H9 (cell line): ENCODE measurements around the gene SKAP1. TPM values are rescaled to one million over a fixed set of nuclear protein-coding genes. Genes with fewer than 3 reads are reported as not detected.

ENCODE experiments used
- DNase-seq: peaks from one replicate; pipeline ENCODE4 v3.0.0-alpha.2; 2017
- H2AFZ ChIP-seq: one replicate; pipeline ENCODE4 v1.6.1; 2013; ENCODE audit warnings: mild to moderate bottlenecking, low read length, control low read depth, moderate library complexity
- H2AK5ac ChIP-seq: 2 replicates; pipeline ENCODE4 v1.6.1; 2013; ENCODE audit warnings: low read length, control low read depth, mixed read lengths; ENCODE audit not compliant: insufficient read length
- H2BK120ac ChIP-seq: one replicate; pipeline ENCODE4 v1.6.1; 2013; ENCODE audit warnings: low read depth, mild to moderate bottlenecking, low read length, control low read depth, inconsistent platforms; ENCODE audit not compliant: poor library complexity, severe bottlenecking
- H2BK12ac ChIP-seq: 2 replicates; pipeline ENCODE4 v1.6.1; 2013; ENCODE audit warnings: low read length, control low read depth, mixed read lengths, low read depth; ENCODE audit not compliant: insufficient read length
- H2BK15ac ChIP-seq: 2 replicates; pipeline ENCODE4 v1.6.1; 2013; ENCODE audit warnings: low read depth, low read length, control low read depth
- H2BK20ac ChIP-seq: one replicate; pipeline ENCODE4 v1.6.1; 2013; ENCODE audit warnings: low read depth, mild to moderate bottlenecking, low read length, control low read depth, inconsistent platforms; ENCODE audit not compliant: poor library complexity, severe bottlenecking
- H2BK5ac ChIP-seq: 2 replicates; pipeline ENCODE4 v1.6.1; 2013; ENCODE audit warnings: low read length, control low read depth, mixed read lengths; ENCODE audit not compliant: insufficient read length
- H3K14ac ChIP-seq: 2 replicates; pipeline ENCODE4 v1.6.1; 2013; ENCODE audit warnings: low read length, control low read depth; ENCODE audit not compliant: insufficient read depth
- H3K18ac ChIP-seq: 2 replicates; pipeline ENCODE4 v1.6.1; 2013; ENCODE audit warnings: low read depth, mild to moderate bottlenecking, mixed read lengths, low read length, control low read depth; ENCODE audit not compliant: insufficient read length
- H3K23ac ChIP-seq: 2 replicates; pipeline ENCODE4 v1.6.1; 2013; ENCODE audit warnings: low read length, control low read depth, mixed read lengths, low read depth; ENCODE audit not compliant: insufficient read length
- H3K23me2 ChIP-seq: 2 replicates; pipeline ENCODE4 v1.6.1; 2013; ENCODE audit warnings: low read depth, mild to moderate bottlenecking, mixed read lengths, low read length, control low read depth; ENCODE audit not compliant: insufficient read length, poor library complexity, severe bottlenecking
- H3K27ac ChIP-seq: 2 replicates; pipeline ENCODE4 v1.5.1; 2013; ENCODE audit warnings: low read length, control low read depth, mixed read lengths, low read depth; ENCODE audit not compliant: insufficient read length
- H3K27me3 ChIP-seq: 2 replicates; pipeline ENCODE4 v1.6.1; 2013; ENCODE audit warnings: low read length, control low read depth, inconsistent platforms; ENCODE audit not compliant: insufficient read depth
- H3K4ac ChIP-seq: 2 replicates; pipeline ENCODE4 v1.6.1; 2013; ENCODE audit warnings: low read depth, mild to moderate bottlenecking, control low read depth, inconsistent platforms, low read length, moderate library complexity
- H3K4me1 ChIP-seq: 2 replicates; pipeline ENCODE4 v1.6.1; 2013; ENCODE audit warnings: low read length, control low read depth, inconsistent platforms; ENCODE audit not compliant: insufficient read depth
- H3K4me2 ChIP-seq: 2 replicates; pipeline ENCODE4 v1.6.1; 2013; ENCODE audit warnings: low read length, control low read depth, mixed read lengths; ENCODE audit not compliant: insufficient read length, insufficient read depth
- H3K56ac ChIP-seq: 2 replicates; pipeline ENCODE4 v1.6.1; 2013; ENCODE audit warnings: low read depth, mild to moderate bottlenecking, mixed read lengths, low read length, control low read depth; ENCODE audit not compliant: insufficient read length
- H3K79me1 ChIP-seq: 2 replicates; pipeline ENCODE4 v1.6.1; 2013; ENCODE audit warnings: low read depth, mild to moderate bottlenecking, moderate library complexity, low read length, control low read depth, inconsistent platforms; ENCODE audit not compliant: insufficient read depth, poor library complexity, severe bottlenecking
- H3K79me2 ChIP-seq: 2 replicates; pipeline ENCODE4 v1.6.1; 2013; ENCODE audit warnings: low read length, control low read depth, inconsistent platforms; ENCODE audit not compliant: insufficient read depth
- H3K9ac ChIP-seq: 2 replicates; pipeline ENCODE4 v1.6.1; 2013; ENCODE audit warnings: low read length, control low read depth, mixed read lengths; ENCODE audit not compliant: insufficient read length; ENCODE audit errors: extremely low read depth
- H3K9me3 ChIP-seq: one replicate; pipeline ENCODE4 v1.6.1; 2013; ENCODE audit warnings: low read depth, low read length, inconsistent platforms; ENCODE audit not compliant: control insufficient read depth
- H3T11ph ChIP-seq: one replicate; pipeline ENCODE4 v1.6.1; 2013; ENCODE audit warnings: mild to moderate bottlenecking, low read length, control low read depth, inconsistent platforms
- H4K20me1 ChIP-seq: one replicate; pipeline ENCODE4 v1.6.1; 2013; ENCODE audit not compliant: control insufficient read depth, insufficient read length, insufficient read depth
- H4K5ac ChIP-seq: 2 replicates; pipeline ENCODE4 v1.6.1; 2013; ENCODE audit warnings: low read depth, mild to moderate bottlenecking, mixed read lengths, low read length, control low read depth; ENCODE audit not compliant: insufficient read length
- H4K8ac ChIP-seq: replicated peaks from 2 replicates; pipeline ENCODE4 v1.6.1; 2013; ENCODE audit warnings: low read length, control low read depth, mixed read lengths, low read depth; ENCODE audit not compliant: insufficient read length
- H4K91ac ChIP-seq: 2 replicates; pipeline ENCODE4 v1.6.1; 2013; ENCODE audit warnings: low read depth, mild to moderate bottlenecking, moderate library complexity, mixed read lengths, low read length, control low read depth; ENCODE audit not compliant: insufficient read length
- H3K27ac Mint-ChIP-seq, 3 experiments: 2 replicates in 2 of 3; 3 replicates in 1 of 3; pipeline ENCODE4 v1.8.0; 2020 to 2021; ENCODE audit warnings: mixed read lengths in 3 of 3, mild to moderate bottlenecking in 1 of 3, moderate library complexity in 1 of 3
- H3K27me3 Mint-ChIP-seq: 2 replicates; pipeline ENCODE4 v1.8.0; 2021; ENCODE audit warnings: low read depth, mild to moderate bottlenecking, moderate library complexity, mixed read lengths
- H3K36me3 Mint-ChIP-seq, 3 experiments: 2 replicates in 2 of 3; 3 replicates in 1 of 3; pipeline ENCODE4 v1.8.0; 2020 to 2021; ENCODE audit warnings: low read depth in 3 of 3, mixed read lengths in 3 of 3; ENCODE audit not compliant: insufficient read depth in 1 of 3
- H3K4me1 Mint-ChIP-seq, 2 experiments: 2 replicates each; pipeline ENCODE4 v1.8.0; 2020; ENCODE audit warnings: mixed read lengths in 2 of 2
- H3K4me3 Mint-ChIP-seq, 2 experiments: 2 replicates in 1 of 2; 3 replicates in 1 of 2; pipeline ENCODE4 v1.8.0; 2020 to 2021; ENCODE audit warnings: mild to moderate bottlenecking in 2 of 2, mixed read lengths in 2 of 2, moderate library complexity in 1 of 2
- H3K9me3 Mint-ChIP-seq, 2 experiments: 2 replicates in 1 of 2; 3 replicates in 1 of 2; pipeline ENCODE4 v1.8.0; 2020; ENCODE audit warnings: mild to moderate bottlenecking in 2 of 2, mixed read lengths in 2 of 2, moderate library complexity in 1 of 2
- CTCF ChIP-seq: fragments of 200-600 bp; sonication (generic); conservative IDR thresholded peaks from 3 replicates; pipeline ENCODE4 v1.8.0; 2021; ENCODE audit warnings: antibody characterized with exemption, mild to moderate bottlenecking
- WGBS: extraction: QIAGEN DNeasy Blood & Tissue Kit; methylation state at CpG from one replicate; pipeline ENCODE4 v1.1.7; 2013; ENCODE audit warnings: missing lambda C conversion rate, low lambda C conversion rate, mixed read lengths; ENCODE audit not compliant: insufficient read length; ENCODE audit errors: extremely low coverage; 5-methylcytosine and 5-hydroxymethylcytosine counted together
- total RNA-seq: library from RNA; stranded (reverse); gene quantifications from 2 replicates; pipeline ENCODE4 v1.2.1, GENCODE V29; 2021

Gene SKAP1
- total RNA-seq, 1 experiment from 2014 or later = not detected

GRCh38 chr17:48152289-48152688, 277.7 kb downstream of the SKAP1 start:
- H2BK120ac ChIP-seq = no peak overlapping the region
- H3K14ac ChIP-seq = no peak overlapping the region

More at GRCh38 chr17:48152289-48152688, 277.7 kb downstream of the SKAP1 start:
- Histone ChIP-seq H3K18ac (no peak overlapping the region), H2BK5ac (no peak overlapping the region), H3K23me2 (no peaks in the 10 kb centered on the region), H2AK5ac (no peak overlapping the region), H3T11ph (no peak overlapping the region), H3K23ac (no peak overlapping the region), H4K91ac (no peak overlapping the region), H3K9ac (no peak overlapping the region), H3K9me3 (no peaks in the 10 kb centered on the region), H3K56ac (no peak overlapping the region), H2BK15ac (no peak overlapping the region), H3K27me3 (no peaks in the 10 kb centered on the region), H3K4ac (no peak overlapping the region), H3K4me1 (no peaks in the 10 kb centered on the region; the same call in 1 of the 2 replicates), H3K79me2 (no peaks in the 10 kb centered on the region), H3K27ac (no peak overlapping the region), H2AFZ (no peak overlapping the region), H2BK20ac (no peak overlapping the region), H3K79me1 (no peaks in the 10 kb centered on the region), H4K5ac (no peak overlapping the region), H3K4me2 (no peak overlapping the region), H4K20me1 (no peaks in the 10 kb centered on the region), H4K8ac (no peak overlapping the region), H2BK12ac (no peak overlapping the region)
- H3K36me3 Mint-ChIP-seq = no peaks in the 10 kb centered on the region
- peaks cover 40 to 41% of the 10 kb centered on the region in 2 experiments for H3K4me1 Mint-ChIP-seq
- H3K4me3 Mint-ChIP-seq = no peak overlapping the region
- no peak for TF ChIP-seq CTCF
- H3K9me3 Mint-ChIP-seq = no peaks in the 10 kb centered on the region
- no peak for DNase-seq
- WGBS = no CpG with 5 or more reads among the region's 4 CpGs
- H3K27me3 Mint-ChIP-seq = peaks cover 31% of the 10 kb centered on the region
- H3K27ac Mint-ChIP-seq = no peak overlapping the region
